Measurements from ENCODE around the gene PLEKHG5.

PLEKHG5 gene

DNA sequence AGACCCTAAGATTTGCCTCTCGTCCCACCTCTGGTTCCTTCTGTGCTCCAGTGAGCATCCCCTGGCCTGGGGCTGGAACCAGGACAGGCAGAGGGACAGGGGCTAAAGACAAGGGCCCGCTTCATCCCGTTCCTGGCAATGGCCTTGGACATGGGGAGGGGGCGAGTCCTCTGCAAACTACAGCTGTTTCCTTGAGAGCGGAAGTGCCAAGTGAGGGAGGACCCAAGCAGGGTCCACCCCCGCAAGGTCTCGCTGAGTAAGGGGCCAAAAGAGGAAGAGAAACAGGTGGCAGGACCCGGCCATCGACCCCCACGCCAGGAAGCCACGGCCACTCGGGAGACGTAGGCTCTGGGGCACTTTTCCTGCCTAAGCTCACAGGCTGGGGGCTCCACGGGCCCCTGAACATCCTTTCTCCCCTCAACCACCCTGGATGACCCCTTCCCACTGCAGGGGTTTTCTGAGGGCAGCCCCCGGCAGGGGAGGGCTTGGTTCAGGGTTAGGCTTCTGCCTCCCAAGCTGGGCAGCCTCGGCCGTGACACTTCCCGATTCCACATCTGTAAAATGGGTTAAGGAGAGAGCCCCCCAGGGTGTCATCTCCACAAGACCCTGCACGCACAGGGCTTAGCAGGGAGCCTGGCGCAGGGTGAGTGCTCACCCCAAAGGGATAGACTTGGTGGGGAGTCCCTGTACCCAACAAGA is 17.9 kb upstream of the PLEKHG5 start:
- DNase-seq = no peak

- no peak for DNase-seq
Measured at GRCh38 chr1:6508816-6509189, 17.3 kb upstream of the PLEKHG5 start.

DNA sequence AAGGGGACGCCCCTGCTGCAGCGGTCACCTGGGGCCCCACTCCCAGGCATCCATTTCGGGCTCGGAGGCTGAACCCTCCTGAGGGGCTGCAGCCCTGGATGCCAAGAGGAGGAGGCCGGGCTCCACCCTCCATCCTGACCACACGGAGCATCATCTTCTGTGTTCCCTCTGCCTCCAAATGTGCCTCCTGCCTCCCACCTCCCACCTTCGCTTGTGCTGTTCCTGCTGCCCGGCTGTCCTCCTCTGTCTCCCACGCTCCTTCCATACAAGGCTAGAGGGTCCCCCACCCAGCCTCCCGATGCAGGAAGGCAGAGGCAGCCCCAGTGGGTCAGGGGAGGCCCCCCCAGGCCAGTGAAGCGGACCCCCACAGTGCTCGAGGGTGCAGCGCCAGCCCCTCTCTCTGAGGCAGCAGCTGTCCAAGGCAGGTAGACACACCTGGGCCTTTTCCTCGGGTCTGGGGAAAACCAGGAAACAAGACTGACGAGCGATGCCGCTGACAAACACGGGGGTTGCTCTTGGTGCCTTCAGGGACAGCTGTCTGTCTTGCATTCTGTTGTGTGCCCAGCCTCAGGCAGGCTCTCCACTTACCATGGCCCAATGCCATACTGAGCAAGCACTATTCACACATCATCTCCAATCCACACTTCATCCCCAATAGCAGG is 16.8 kb upstream of the PLEKHG5 start:
- DNase-seq = no peak

DNA sequence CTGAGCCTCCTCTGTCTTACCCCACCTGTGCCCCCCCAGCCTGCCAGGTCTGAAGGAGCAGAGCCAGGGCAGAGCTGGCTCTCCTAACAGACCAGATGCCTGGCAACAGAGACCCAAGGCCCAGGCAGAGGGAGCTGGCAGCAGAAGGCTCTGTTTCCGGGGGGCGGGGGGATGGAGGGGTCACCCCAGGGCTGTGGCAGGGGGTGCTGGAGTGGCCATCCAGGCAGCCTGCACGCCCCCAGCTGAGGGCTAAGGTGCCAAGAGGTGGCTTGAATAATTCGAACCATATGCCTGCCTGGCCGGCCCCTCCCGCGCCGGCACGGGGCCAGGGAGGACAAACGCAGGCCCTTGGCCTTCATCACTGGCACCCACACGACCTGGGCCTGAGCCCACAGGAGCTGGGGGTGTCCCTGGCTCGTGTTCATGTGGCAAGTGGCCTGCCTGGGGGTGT is 16.0 kb upstream of the PLEKHG5 start:
- DNase-seq = no peak

DNA sequence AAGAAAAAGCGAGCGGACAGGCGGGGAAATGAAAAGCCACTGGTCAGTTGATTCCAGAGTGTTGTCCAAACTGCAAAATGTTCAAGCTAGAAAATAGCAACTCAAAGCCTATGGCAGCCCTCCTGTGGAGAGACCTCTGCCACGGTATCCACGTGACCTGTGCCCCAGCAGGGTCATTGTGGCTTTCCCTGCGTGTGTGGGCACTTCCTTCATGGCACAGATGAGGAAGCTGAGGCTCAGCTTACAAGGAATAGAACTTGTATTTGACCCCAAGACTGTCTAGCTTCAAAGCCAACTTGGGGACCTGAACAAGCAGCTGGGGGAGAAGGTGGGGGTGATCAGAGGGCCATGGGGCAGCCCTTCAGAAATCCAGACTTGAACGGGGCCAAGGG is 15.6 kb upstream of the PLEKHG5 start:
- no peak for DNase-seq

DNA sequence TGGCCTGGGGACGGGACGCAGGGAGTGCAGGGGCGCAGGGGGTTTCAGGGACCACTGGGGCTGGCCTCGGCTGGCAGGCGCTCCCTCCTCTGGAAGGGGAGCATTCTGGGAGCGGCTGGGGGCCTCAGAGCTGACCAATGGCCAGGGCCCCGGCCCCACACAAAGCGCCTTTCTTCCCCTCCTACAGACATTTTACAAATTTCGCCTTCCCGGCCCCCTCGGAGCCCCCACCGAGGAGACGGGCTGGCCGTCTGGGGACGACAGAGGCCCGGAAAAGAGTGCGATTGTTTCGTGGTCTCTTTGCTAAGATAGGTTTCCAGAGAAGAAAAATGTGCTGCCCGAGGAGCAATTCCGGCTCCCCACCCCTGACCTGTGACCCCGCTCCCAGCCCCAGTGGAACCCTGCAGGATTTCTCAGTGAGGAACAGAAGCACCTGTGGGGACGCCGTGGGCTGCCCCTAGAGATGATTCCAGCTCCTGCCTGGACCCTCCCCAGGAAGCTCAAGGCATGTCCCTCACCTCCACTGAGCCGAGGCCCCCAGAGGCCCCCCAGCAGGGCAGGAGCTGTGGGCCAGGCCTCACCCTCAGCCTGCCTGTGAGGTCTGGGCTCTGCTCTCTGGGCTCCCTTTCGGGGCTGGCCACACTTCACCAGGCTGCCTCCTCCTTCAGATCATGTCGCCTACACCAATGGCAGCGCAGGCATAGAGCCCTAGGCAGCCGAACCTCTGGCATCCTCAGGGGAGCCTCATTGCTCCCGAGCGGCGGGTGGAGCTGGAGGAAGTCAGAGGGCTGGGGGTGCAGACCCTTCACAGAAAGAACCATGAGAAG is 15.0 kb upstream of the PLEKHG5 start:
- DNase-seq = no peak

- DNase-seq = no peak
Measured at GRCh38 chr1:6505367-6506209, 14.1 kb upstream of the PLEKHG5 start.

- no peak for DNase-seq
Measured at GRCh38 chr1:6504887-6505286, 13.4 kb upstream of the PLEKHG5 start.

- DNase-seq = no peak
Measured at GRCh38 chr1:6503884-6504602, 12.6 kb upstream of the PLEKHG5 start.

DNA sequence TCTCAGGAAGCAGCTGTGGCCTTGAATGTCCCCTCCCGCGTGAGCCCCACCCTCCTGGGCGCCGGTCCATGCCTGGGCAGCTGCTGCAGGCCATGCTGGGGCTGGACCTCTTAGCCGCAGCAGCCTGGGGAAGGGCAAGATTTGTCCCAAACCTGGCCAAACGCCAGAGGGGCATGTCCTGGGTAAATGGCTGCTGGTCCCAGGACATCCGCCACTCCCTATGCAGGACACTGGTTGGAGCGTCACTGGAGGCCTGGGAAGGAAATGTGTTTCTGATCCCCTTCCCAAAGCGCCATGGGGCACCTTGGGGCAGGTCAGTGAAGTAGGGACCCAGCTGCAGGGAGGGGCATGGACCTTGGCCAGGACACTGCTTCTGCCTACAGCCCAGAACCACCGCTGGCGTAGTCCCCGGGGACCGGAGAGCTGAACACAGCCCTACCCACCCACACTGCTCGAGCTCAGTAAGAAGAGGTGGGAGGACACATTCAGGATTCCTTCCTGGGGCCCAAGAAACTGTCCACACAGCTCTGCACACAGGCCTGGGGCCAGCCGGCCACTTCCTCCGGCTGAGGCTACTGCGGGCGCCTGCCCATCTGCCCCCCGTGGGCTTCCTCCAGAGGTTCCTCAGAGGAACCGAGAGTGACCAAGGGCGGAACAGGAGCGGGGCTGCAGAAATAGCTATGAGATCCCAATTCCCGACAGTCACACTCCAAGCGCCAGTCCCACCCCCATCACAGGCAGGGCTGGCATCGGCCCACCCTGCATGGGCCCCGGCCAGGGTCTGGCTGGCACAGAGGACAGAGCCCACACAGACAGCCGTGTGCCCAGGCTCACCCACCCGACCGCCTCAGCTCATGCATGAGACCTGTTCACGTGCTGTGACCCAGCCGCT is 10.8 kb upstream of the PLEKHG5 start:
- no peak for DNase-seq

DNA sequence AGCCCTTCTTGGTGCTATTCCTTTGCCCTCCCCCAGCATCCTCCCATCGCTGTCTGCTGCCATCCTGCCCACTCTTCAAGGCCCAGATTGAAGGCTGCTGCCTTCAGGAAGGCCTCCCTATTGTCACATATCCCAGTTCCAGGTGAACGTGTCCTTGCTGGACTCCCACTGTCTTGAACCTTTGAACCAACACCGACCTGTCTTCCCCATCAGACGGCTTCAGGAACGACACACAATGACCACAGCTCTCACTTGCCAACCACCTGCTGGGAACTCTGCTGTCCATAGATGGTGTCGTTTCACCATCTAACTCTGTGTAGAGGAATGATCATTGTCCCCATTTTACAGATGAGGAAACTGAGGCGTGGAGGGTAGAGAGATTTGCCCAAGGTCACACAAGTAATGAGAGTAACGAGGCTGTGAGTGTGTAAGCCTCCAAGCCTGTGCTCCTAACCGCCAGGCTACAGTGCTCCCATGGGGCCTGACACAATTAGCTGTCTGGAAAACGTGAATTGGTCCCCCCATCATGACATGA is 9.9 kb upstream of the PLEKHG5 start:
- no peak for DNase-seq

GRCh38 chr1:6500544-6501278 is 9.2 kb upstream of the PLEKHG5 start:
- no peak for DNase-seq

GRCh38 chr1:6499296-6499695 is 7.8 kb upstream of the PLEKHG5 start:
- no peak for DNase-seq

GRCh38 chr1:6498576-6499111 is 7.2 kb upstream of the PLEKHG5 start:
- DNase-seq = no peak

GRCh38 chr1:6497867-6498575 is 6.6 kb upstream of the PLEKHG5 start:
- DNase-seq = no peak

DNA sequence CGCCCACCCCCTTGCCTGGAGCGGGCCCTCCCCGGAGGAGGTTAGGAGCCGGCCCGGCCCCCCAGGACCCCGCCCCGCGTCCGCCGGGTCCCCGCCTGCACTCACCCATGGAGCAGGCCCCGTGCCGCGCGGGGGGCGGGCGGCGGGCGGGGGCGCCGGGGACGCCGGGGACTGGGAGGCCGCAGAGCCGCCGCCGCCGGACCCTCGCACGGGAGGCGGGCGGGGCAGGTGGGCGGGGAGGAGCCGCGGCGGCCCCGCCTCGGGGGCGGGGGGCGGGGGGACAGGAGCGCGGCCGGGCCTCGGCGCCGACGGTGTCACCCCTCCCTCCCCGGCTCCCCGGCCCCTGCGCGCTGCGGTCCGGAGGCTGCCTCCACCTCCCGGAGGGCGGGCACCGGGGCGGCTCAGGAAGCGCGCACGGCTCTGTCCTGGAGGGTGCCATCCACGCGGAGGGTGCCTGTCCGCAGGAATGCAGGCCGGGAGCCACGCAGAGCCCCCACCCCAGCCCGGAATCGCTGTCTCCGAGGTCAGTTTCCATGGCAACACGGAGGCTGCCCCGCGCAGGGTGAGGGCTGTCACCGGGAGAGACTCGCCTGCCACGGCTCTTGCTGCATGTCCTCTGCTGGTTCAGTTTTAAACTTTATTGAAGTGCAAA is 5.9 kb upstream of the PLEKHG5 start:
- DNase-seq = peak; percentile 49

DNA sequence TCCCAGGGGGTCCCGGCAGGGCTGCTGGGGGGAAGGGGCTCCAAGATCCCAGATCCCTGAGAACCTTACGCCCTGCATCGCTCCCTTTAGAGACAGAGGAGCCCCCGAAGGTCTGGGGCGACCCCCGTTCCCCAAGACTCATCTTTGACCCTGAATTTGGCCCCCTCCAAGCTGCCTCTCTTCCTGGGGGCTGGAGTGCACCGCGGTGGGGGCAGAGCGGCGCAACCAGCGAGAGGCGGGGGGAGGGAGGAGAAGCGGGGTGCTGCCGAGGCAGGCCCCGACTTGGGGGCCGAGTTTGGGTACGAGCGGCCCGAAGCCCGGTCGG is 5.4 kb upstream of the PLEKHG5 start:
- DNase-seq = no peak

- no peak for DNase-seq
Measured at GRCh38 chr1:6496365-6496721, 4.9 kb upstream of the PLEKHG5 start.
